GM23338 (cell line): ENCODE measurements around the gene SGCB.

Experiments used
- CREB1 ChIP-seq: fragments of 250-450 bp; sonication (Bioruptor Pico); IDR thresholded peaks from 2 replicates; pipeline ENCODE4 v1.5.0; 2020; ENCODE audit warnings: low read depth, mild to moderate bottlenecking, moderate library complexity
- CTCF ChIP-seq, 2 experiments: fragments of 200-600 bp in 1 of 2; sonication (generic) in 1 of 2; conservative IDR thresholded peaks; 2 replicates each; pipeline versions ENCODE4 v1.5.1 to v1.6.1; 2016 to 2017; ENCODE audit warnings: antibody characterized with exemption in 2 of 2, low read depth in 2 of 2, mild to moderate bottlenecking in 2 of 2, moderate library complexity in 1 of 2
- EZH2 ChIP-seq: fragments of 200-600 bp; sonication (generic); IDR thresholded peaks from one replicate; pipeline ENCODE4 v1.8.0; 2017; ENCODE audit warnings: antibody characterized with exemption, mild to moderate bottlenecking, low read depth; ENCODE audit not compliant: unreplicated experiment
- EZH2phosphoT487 ChIP-seq: fragments of 200-600 bp; sonication (generic); IDR thresholded peaks from one replicate; pipeline ENCODE4 v1.8.1; 2018; ENCODE audit warnings: antibody characterized with exemption; ENCODE audit not compliant: unreplicated experiment
- POLR2AphosphoS5 ChIP-seq: IDR thresholded peaks from 2 replicates; pipeline ENCODE4 v1.6.1; 2016; ENCODE audit warnings: antibody characterized with exemption, low read depth
- ZNF462 ChIP-seq: fragments of 250-450 bp; sonication (Bioruptor Pico); IDR thresholded peaks from 2 replicates; pipeline ENCODE4 v1.5.0; 2020; ENCODE audit warnings: mild to moderate bottlenecking, moderate library complexity
- TF ChIP-seq, protein P1 (sequence below): IDR thresholded peaks from 2 replicates; pipeline ENCODE4 v1.6.1; 2016; ENCODE audit warnings: antibody characterized with exemption

DNA sequence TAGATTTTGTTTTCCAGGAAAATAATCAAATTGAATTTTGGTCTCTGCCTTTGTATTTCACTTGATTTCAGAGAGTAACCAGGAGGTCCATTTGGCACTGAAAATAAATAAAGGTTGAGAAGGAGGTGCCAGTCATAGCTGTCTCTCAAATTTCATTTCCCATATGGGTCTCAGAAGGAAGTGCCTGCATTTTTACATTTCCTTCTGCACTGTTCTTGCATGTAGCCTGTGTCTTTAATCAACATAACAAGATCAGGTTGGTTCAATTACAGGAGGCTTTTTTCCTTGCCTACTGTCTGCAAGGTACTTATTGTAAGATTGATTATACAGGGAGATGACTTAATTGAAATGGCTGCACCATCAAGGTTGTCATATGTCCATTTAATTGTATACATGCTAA lies 33.7 kb downstream of the SGCB start:
- TF ChIP-seq CTCF (conservative IDR thresholded peaks at IDR 0.05; ENCODE audit: low read depth in 2 of 2) (no peak), EZH2 (no peak), POLR2AphosphoS5 (no peak), CREB1 (no peak), EZH2phosphoT487 (no peak), ZNF462 (CRISPR knock-in tag) (no peak)
- TF ChIP-seq, protein P1, sequence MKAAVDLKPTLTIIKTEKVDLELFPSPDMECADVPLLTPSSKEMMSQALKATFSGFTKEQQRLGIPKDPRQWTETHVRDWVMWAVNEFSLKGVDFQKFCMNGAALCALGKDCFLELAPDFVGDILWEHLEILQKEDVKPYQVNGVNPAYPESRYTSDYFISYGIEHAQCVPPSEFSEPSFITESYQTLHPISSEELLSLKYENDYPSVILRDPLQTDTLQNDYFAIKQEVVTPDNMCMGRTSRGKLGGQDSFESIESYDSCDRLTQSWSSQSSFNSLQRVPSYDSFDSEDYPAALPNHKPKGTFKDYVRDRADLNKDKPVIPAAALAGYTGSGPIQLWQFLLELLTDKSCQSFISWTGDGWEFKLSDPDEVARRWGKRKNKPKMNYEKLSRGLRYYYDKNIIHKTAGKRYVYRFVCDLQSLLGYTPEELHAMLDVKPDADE: no peak
